ENCODE data around the gene CDH4. TPM values are rescaled to one million over a fixed set of nuclear protein-coding genes. Genes with fewer than 3 reads are reported as not detected.

Gene CDH4
- total RNA-seq, 2 experiments from 2014 or later: 0.10 to 0.15 TPM

- Mint-ChIP-seq H3K9me3 (peaks cover 2% of the 10 kb centered on the region), H3K27ac (no peak overlapping the region), H3K4me3 (no peak overlapping the region), H3K4me1 (ENCODE audit: low read depth) (no peaks in the 10 kb centered on the region), H3K36me3 (ENCODE audit: low read depth) (no peaks in the 10 kb centered on the region), H3K27me3 (ENCODE audit: low read depth) (no peaks in the 10 kb centered on the region)
- DNase-seq: no peak
- intact Hi-C loops (cut with micrococcal nuclease): no loop called here
- CTCF ChIA-PET: no interaction called here
These were observed 60.9 kb downstream of the CDH4 start for GRCh38 chr20:61312925-61313324.

DNA sequence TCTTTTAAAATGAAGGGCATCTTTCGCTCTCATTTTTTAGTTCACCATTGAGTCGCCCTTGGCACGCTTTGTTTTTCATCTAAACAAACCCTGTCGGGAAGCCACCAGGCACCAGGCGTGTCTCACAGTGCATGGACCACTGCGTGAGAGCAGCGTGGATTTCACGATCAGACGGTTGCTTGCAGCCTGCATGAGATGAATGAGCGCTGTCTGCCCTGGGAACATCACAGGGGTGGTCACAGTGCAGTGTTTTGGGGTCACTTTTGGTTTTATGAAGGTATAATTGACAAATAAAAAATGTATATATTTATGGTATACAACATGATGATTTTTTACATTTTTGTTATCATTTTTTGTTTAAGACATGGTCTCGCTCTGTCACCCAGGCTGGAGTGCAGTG is 61.3 kb downstream of the CDH4 start:
- no peak overlapping the region for H3K27ac Mint-ChIP-seq
- H3K9me3 Mint-ChIP-seq: peaks cover 2% of the 10 kb centered on the region
- no peak for DNase-seq
- H3K4me1 Mint-ChIP-seq (ENCODE audit: low read depth): no peaks in the 10 kb centered on the region
- H3K27me3 Mint-ChIP-seq (ENCODE audit: low read depth): no peaks in the 10 kb centered on the region
- no peaks in the 10 kb centered on the region for H3K36me3 Mint-ChIP-seq (ENCODE audit: low read depth)
- CTCF ChIA-PET: no interaction called here
- intact Hi-C loops (cut with micrococcal nuclease): no loop called here
- no peak overlapping the region for H3K4me3 Mint-ChIP-seq

GRCh38 chr20:61314326-61315010 is 62.4 kb downstream of the CDH4 start:
- peaks cover 2% of the 10 kb centered on the region for H3K9me3 Mint-ChIP-seq
- CTCF ChIA-PET: interaction anchor here (0.6 kb wide), 1 partner anchor 56 kb away, joined by 3 read pairs; no protein-coding TSS in a partner anchor
- H3K27me3 Mint-ChIP-seq (ENCODE audit: low read depth): no peaks in the 10 kb centered on the region
- no peak for DNase-seq
- intact Hi-C loops (cut with micrococcal nuclease): no loop called here
- no peak overlapping the region for H3K27ac Mint-ChIP-seq
- no peaks in the 10 kb centered on the region for H3K36me3 Mint-ChIP-seq (ENCODE audit: low read depth)
- H3K4me1 Mint-ChIP-seq (ENCODE audit: low read depth): no peaks in the 10 kb centered on the region
- no peak overlapping the region for H3K4me3 Mint-ChIP-seq

DNA sequence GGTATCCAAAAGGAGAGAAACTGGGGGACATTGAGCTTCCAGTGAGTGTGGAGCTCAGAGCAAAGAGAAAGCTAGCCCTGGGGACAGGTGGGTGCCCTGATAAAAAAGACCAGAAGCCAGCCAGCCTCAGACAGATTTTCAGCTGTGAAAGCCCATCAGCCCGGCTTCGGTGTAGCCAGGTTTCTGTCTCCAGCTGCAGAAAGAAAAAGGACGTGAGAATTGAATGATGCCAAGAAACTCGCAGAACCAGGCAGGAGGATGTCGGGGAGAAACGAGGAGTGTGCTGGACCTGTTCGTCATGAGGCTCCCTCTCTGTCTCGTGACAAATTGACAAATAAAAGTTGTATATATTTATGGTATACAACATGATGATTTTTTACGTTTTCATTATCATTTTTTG is 63.3 kb downstream of the CDH4 start:
- H3K27ac Mint-ChIP-seq: no peak overlapping the region
- CTCF ChIA-PET: no interaction called here
- intact Hi-C loops (cut with micrococcal nuclease): no loop called here
- no peaks in the 10 kb centered on the region for H3K27me3 Mint-ChIP-seq (ENCODE audit: low read depth)
- H3K36me3 Mint-ChIP-seq (ENCODE audit: low read depth): no peaks in the 10 kb centered on the region
- peaks cover 2% of the 10 kb centered on the region for H3K9me3 Mint-ChIP-seq
- H3K4me1 Mint-ChIP-seq (ENCODE audit: low read depth): no peaks in the 10 kb centered on the region
- DNase-seq: no peak
- no peak overlapping the region for H3K4me3 Mint-ChIP-seq

- H3K4me1 Mint-ChIP-seq (ENCODE audit: low read depth): no peaks in the 10 kb centered on the region
- intact Hi-C loops (cut with micrococcal nuclease): no loop called here
These were observed 64.3 kb downstream of the CDH4 start for GRCh38 chr20:61316346-61316745.

DNA sequence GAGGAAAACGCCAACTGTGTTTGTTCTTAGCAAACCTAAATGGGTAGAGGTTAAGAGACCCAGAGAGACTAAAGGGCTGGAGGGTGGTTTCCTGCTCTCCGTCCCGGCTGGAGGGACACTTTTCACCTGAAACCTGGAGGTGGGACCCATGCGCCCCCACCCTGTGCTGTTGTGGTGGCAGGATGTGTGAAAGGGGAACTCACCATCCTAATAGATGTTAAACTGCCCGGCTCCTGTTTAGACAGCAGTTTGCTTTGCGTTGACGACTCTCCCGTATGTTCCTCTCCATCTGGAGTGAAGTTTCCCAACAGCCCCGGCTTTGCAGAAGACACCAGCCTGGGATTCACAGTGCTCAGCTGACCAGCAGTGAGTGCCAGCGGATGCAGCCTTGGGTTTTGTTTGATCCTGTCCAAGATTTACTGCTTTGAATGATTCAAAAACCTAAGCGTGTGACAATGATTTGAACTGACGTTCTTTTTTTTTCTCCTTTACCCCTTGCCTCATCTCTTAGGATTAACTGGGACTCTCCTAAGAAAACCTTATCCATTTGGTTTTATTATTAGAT is 66.0 kb downstream of the CDH4 start:
- Mint-ChIP-seq H3K36me3 (ENCODE audit: low read depth) (no peaks in the 10 kb centered on the region), H3K27ac (no peak overlapping the region), H3K4me1 (ENCODE audit: low read depth) (no peaks in the 10 kb centered on the region), H3K27me3 (ENCODE audit: low read depth) (no peaks in the 10 kb centered on the region), H3K4me3 (no peak overlapping the region), H3K9me3 (no peaks in the 10 kb centered on the region)
- intact Hi-C loops (cut with micrococcal nuclease): no loop called here
- CTCF ChIA-PET: no interaction called here
- no peak for DNase-seq

More at GRCh38 chr20:61316346-61316745, 64.3 kb downstream of the CDH4 start:
- Mint-ChIP-seq H3K4me3 (no peak overlapping the region), H3K36me3 (ENCODE audit: low read depth) (no peaks in the 10 kb centered on the region), H3K27me3 (ENCODE audit: low read depth) (no peaks in the 10 kb centered on the region), H3K9me3 (peaks cover 2% of the 10 kb centered on the region), H3K27ac (no peak overlapping the region)
- DNase-seq: no peak
- CTCF ChIA-PET: no interaction called here

- Mint-ChIP-seq H3K27me3 (ENCODE audit: low read depth) (no peaks in the 10 kb centered on the region), H3K9me3 (no peaks in the 10 kb centered on the region), H3K4me3 (no peak overlapping the region), H3K4me1 (ENCODE audit: low read depth) (no peaks in the 10 kb centered on the region), H3K36me3 (ENCODE audit: low read depth) (no peaks in the 10 kb centered on the region), H3K27ac (no peak overlapping the region)
- intact Hi-C loops (cut with micrococcal nuclease): no loop called here
- DNase-seq: no peak
- CTCF ChIA-PET: no interaction called here
These were observed 68.8 kb downstream of the CDH4 start for GRCh38 chr20:61320691-61321425.

DNA sequence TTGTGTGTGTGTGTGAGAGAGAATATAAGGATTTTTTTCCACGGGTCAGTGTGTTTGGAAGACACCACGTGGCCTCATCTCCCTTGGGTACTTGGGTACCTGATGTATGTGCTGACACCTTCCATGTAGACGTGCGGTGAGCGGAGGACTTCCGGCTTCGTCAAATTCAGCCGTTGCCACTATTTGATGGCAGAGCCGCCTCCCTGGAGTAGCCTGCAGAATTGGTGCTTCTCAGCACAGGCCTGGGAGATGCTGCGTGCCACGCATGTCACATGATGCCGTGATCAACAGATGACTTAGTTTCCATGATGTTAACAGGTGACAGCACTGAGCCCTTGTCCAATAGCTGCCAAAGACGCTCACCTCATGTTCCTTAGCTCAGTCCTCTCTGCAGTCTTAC is 69.4 kb downstream of the CDH4 start:
- CTCF ChIA-PET: no interaction called here
- DNase-seq: no peak
- Mint-ChIP-seq H3K27ac (no peak overlapping the region), H3K27me3 (ENCODE audit: low read depth) (no peaks in the 10 kb centered on the region), H3K9me3 (no peaks in the 10 kb centered on the region), H3K4me3 (no peak overlapping the region), H3K36me3 (ENCODE audit: low read depth) (no peaks in the 10 kb centered on the region), H3K4me1 (ENCODE audit: low read depth) (no peaks in the 10 kb centered on the region)
- intact Hi-C loops (cut with micrococcal nuclease): no loop called here

DNA sequence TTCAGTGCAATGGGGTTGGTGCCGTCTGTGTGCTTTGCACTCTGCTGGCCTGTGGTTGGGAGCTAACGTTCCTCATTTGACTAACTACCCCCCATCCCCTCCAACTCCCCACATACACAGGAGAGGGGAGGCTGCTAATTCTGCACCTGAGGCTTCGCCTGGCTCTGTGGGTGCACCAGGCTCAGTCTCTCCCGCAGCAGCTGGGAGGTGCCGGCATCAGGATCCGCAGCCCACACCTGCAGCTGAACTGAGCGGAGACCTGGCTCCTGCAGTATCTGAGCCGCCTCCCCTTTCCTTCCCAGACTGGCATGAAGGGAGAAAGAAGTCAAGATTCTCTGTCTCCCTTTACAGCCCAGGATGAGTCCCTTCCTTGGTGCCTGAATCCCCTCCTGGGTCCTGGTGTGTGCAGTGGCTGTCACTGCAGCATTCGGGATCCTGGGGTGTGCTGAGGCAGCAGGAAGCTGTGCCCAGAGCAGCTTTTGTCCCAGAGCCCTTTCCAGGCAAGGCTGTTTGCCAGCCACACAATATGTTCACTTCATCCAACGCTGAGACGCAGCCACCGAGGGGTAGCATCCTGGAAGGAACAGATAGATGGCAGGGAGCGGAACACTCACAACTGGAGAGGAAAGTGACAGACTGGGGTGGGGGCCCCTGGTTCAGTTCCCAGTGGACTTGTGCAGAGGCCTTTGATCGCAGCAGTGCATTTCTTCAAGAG is 70.2 kb downstream of the CDH4 start:
- Mint-ChIP-seq H3K36me3 (ENCODE audit: low read depth) (no peaks in the 10 kb centered on the region), H3K4me1 (ENCODE audit: low read depth) (no peaks in the 10 kb centered on the region), H3K27me3 (ENCODE audit: low read depth) (no peaks in the 10 kb centered on the region), H3K27ac (no peak overlapping the region), H3K4me3 (no peak overlapping the region), H3K9me3 (no peaks in the 10 kb centered on the region)
- CTCF ChIA-PET: no interaction called here
- DNase-seq: no peak
- intact Hi-C loops (cut with micrococcal nuclease): no loop called here

- H3K27ac Mint-ChIP-seq: no peak overlapping the region
- H3K36me3 Mint-ChIP-seq (ENCODE audit: low read depth): no peaks in the 10 kb centered on the region
- H3K4me1 Mint-ChIP-seq (ENCODE audit: low read depth): no peaks in the 10 kb centered on the region
- peaks cover 2% of the 10 kb centered on the region for H3K9me3 Mint-ChIP-seq
- intact Hi-C loops (cut with micrococcal nuclease): no loop called here
- no peaks in the 10 kb centered on the region for H3K27me3 Mint-ChIP-seq (ENCODE audit: low read depth)
- CTCF ChIA-PET: no interaction called here
- no peak for DNase-seq
- H3K4me3 Mint-ChIP-seq: no peak overlapping the region
These were observed 72.8 kb downstream of the CDH4 start for GRCh38 chr20:61324906-61325305.

DNA sequence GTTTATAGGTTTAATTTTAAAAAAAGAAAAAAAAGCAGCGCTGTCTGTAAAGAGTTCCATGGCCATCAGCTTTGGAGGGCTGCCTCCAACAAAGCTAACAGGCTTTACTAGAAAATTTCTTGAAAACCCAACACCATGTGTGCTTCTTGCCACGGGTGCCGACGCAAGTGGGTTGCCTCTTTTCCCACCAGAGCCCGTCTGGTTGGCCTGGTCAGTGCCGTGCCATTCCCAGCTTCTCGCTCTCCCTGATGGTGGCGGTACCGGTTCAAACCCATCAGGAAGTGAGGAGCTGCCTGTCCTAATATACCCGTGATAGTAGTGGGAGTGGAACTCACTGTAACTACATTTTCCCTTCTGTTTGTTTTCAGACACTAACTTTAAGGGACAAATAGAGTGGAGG is 73.7 kb downstream of the CDH4 start:
- Mint-ChIP-seq H3K27me3 (ENCODE audit: low read depth) (no peaks in the 10 kb centered on the region), H3K36me3 (ENCODE audit: low read depth) (no peaks in the 10 kb centered on the region), H3K4me1 (ENCODE audit: low read depth) (no peaks in the 10 kb centered on the region), H3K4me3 (no peak overlapping the region), H3K9me3 (peaks cover 2% of the 10 kb centered on the region), H3K27ac (no peak overlapping the region)
- CTCF ChIA-PET: no interaction called here
- DNase-seq: no peak
- intact Hi-C loops (cut with micrococcal nuclease): no loop called here

DNA sequence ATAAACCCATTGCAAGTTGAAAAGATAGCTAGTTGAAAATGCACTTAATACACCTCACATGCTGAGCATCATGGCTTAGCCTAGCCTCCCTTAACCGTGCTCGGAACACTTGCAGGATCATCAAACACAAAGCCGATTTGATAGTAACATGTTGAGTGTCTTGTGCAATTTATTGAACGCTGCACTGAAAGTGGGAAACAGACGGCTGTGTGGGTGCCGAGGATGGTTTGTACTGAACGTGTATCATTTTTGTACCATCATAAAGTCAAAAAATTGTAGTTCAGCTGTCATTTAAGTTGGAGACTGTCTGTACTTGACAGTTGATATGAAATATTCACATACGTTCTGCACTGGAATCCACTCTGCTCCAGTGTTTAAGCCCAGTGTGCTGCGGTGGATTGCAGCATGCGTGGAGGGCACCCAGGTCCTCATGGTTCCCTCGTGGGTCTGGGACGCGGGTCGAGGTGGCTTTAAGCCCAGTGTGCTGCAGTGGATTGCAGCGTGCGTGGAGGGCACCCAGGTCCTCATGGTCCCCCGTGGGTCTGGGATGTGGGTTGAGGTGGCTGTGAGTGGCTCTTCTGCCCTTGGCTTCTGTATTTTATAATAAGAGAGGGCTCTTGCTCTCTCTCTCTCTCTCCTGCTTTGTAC is 77.0 kb downstream of the CDH4 start:
- Mint-ChIP-seq H3K4me1 (ENCODE audit: low read depth) (no peaks in the 10 kb centered on the region), H3K4me3 (no peak overlapping the region), H3K27me3 (ENCODE audit: low read depth) (no peaks in the 10 kb centered on the region), H3K9me3 (peaks cover 2% of the 10 kb centered on the region), H3K27ac (no peak overlapping the region), H3K36me3 (ENCODE audit: low read depth) (no peaks in the 10 kb centered on the region)
- CTCF ChIA-PET: no interaction called here
- no peak for DNase-seq
- intact Hi-C loops (cut with micrococcal nuclease): no loop called here
